Measurements from ENCODE around the gene CRK. TPM values are rescaled to one million over a fixed set of nuclear protein-coding genes. Genes with fewer than 3 reads are reported as not detected.

The CRK gene
- total RNA-seq, 1 donor from 2014 or later = 83.5 TPM

GRCh38 chr17:1442187-1442586 lies 13.8 kb downstream of the CRK start:
- H3K4me2 ChIP-seq (ENCODE audit: low read length) = no peak overlapping the region
- no peak overlapping the region for H3K27ac Mint-ChIP-seq (ENCODE audit: unreplicated experiment)
- H3K9ac ChIP-seq (ENCODE audit: low read length) = no peak overlapping the region
- FAIRE-seq (no peak), DNase-seq (ENCODE audit: low read depth) (no peak)
- peaks cover 25% of the 10 kb centered on the region for H3K4me1 Mint-ChIP-seq (ENCODE audit: low read depth, unreplicated experiment)
- peaks cover 2% of the 10 kb centered on the region for H3K36me3 ChIP-seq (ENCODE audit: insufficient read depth, low read length)
- no peak for TF ChIP-seq EZH2 (IDR thresholded peaks at IDR 0.05; ENCODE audit: insufficient read depth, low read length)
- TF ChIP-seq, protein P1, sequence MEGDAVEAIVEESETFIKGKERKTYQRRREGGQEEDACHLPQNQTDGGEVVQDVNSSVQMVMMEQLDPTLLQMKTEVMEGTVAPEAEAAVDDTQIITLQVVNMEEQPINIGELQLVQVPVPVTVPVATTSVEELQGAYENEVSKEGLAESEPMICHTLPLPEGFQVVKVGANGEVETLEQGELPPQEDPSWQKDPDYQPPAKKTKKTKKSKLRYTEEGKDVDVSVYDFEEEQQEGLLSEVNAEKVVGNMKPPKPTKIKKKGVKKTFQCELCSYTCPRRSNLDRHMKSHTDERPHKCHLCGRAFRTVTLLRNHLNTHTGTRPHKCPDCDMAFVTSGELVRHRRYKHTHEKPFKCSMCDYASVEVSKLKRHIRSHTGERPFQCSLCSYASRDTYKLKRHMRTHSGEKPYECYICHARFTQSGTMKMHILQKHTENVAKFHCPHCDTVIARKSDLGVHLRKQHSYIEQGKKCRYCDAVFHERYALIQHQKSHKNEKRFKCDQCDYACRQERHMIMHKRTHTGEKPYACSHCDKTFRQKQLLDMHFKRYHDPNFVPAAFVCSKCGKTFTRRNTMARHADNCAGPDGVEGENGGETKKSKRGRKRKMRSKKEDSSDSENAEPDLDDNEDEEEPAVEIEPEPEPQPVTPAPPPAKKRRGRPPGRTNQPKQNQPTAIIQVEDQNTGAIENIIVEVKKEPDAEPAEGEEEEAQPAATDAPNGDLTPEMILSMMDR (IDR thresholded peaks at IDR 0.05; ENCODE audit: insufficient read depth, low read depth, low read length) = no peak
- H3K79me2 ChIP-seq (ENCODE audit: insufficient read depth, low read length) = peaks cover 94% of the 10 kb centered on the region
- H4K20me1 ChIP-seq (ENCODE audit: insufficient read depth, low read length) = peaks cover 73% of the 10 kb centered on the region
- H3K4me3 Mint-ChIP-seq (ENCODE audit: unreplicated experiment) = no peak overlapping the region
- no peaks in the 10 kb centered on the region for H3K27me3 ChIP-seq (ENCODE audit: insufficient read depth, low read length)
- H3K27me3 Mint-ChIP-seq (ENCODE audit: low read depth, unreplicated experiment) = no peaks in the 10 kb centered on the region
- no peak overlapping the region for H3K27ac ChIP-seq (ENCODE audit: low read depth, low read length)
- H3K9me3 Mint-ChIP-seq (ENCODE audit: unreplicated experiment) = no peaks in the 10 kb centered on the region
- H3K36me3 Mint-ChIP-seq (ENCODE audit: low read depth, unreplicated experiment) = peaks cover 10% of the 10 kb centered on the region
- no peak overlapping the region for H3K4me3 ChIP-seq (ENCODE audit: insufficient read depth, low read depth, low read length)
- no peaks in the 10 kb centered on the region for H3K9me3 ChIP-seq (ENCODE audit: insufficient read depth, low read depth, low read length)
- peaks cover 16% of the 10 kb centered on the region for H3K4me1 ChIP-seq (ENCODE audit: insufficient read depth, low read length)
- H2AFZ ChIP-seq (ENCODE audit: low read depth, low read length) = no peak overlapping the region

GRCh38 chr17:1440921-1441320 lies 15.1 kb downstream of the CRK start:
- FAIRE-seq (no peak), DNase-seq (ENCODE audit: low read depth) (no peak)
- Histone ChIP-seq H3K4me3 (ENCODE audit: insufficient read depth, low read depth, low read length) (no peak overlapping the region), H4K20me1 (ENCODE audit: insufficient read depth, low read length) (peaks cover 74% of the 10 kb centered on the region), H3K36me3 (ENCODE audit: insufficient read depth, low read length) (peaks cover 14% of the 10 kb centered on the region), H3K9ac (ENCODE audit: low read length) (no peak overlapping the region), H2AFZ (ENCODE audit: low read depth, low read length) (no peak overlapping the region), H3K4me2 (ENCODE audit: low read length) (no peak overlapping the region), H3K9me3 (ENCODE audit: insufficient read depth, low read depth, low read length) (no peaks in the 10 kb centered on the region), H3K27ac (ENCODE audit: low read depth, low read length) (no peak overlapping the region), H3K4me1 (ENCODE audit: insufficient read depth, low read length) (peaks cover 16% of the 10 kb centered on the region), H3K79me2 (ENCODE audit: insufficient read depth, low read length) (peaks cover 94% of the 10 kb centered on the region), H3K27me3 (ENCODE audit: insufficient read depth, low read length) (no peaks in the 10 kb centered on the region)
- peaks cover 13% of the 10 kb centered on the region for H3K36me3 Mint-ChIP-seq (ENCODE audit: low read depth, unreplicated experiment)
- TF ChIP-seq, protein P1 (IDR thresholded peaks at IDR 0.05; ENCODE audit: insufficient read depth, low read depth, low read length) = no peak
- no peak for TF ChIP-seq EZH2 (IDR thresholded peaks at IDR 0.05; ENCODE audit: insufficient read depth, low read length)
- H3K27ac Mint-ChIP-seq (ENCODE audit: unreplicated experiment) = no peak overlapping the region
- peaks cover 16% of the 10 kb centered on the region for H3K4me1 Mint-ChIP-seq (ENCODE audit: low read depth, unreplicated experiment)
- no peaks in the 10 kb centered on the region for H3K9me3 Mint-ChIP-seq (ENCODE audit: unreplicated experiment)
- no peak overlapping the region for H3K4me3 Mint-ChIP-seq (ENCODE audit: unreplicated experiment)
- no peaks in the 10 kb centered on the region for H3K27me3 Mint-ChIP-seq (ENCODE audit: low read depth, unreplicated experiment)

DNA sequence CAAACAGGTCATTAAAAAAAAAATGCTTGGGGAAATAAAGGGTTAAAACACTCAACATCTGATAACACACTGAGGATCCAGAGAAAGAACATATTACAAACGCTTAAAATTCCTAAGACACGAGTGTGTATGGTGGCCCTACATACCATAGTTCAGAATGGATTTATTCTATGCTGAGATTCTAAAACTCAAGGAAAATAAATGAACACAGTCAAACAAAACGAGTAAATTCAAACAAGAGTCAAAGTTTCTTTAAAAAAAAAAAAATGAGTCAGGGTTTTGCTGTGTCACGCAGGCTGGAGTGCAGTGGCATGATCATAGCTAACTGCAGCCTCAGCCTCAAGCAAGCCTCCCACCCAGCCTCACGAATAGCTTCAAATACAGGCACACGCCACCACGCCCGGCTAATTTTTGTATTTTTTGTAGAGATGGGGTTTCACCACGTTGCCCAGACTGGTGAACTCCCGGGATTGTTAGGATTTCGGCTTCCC lies 17.4 kb downstream of the CRK start:
- peak; percentile 61 for DNase-seq (ENCODE audit: low read depth)
- H3K36me3 ChIP-seq (ENCODE audit: insufficient read depth, low read length) = peaks cover 28% of the 10 kb centered on the region
- Mint-ChIP-seq H3K36me3 (ENCODE audit: low read depth, unreplicated experiment) (peaks cover 15% of the 10 kb centered on the region), H3K9me3 (ENCODE audit: unreplicated experiment) (no peaks in the 10 kb centered on the region), H3K4me3 (ENCODE audit: unreplicated experiment) (peak overlapping the region; percentile 72), H3K27ac (ENCODE audit: unreplicated experiment) (peak overlapping the region; percentile 94), H3K27me3 (ENCODE audit: low read depth, unreplicated experiment) (no peaks in the 10 kb centered on the region), H3K4me1 (ENCODE audit: low read depth, unreplicated experiment) (peaks cover 24% of the 10 kb centered on the region)
- no peak overlapping the region for H2AFZ ChIP-seq (ENCODE audit: low read depth, low read length)
- peaks cover 96% of the 10 kb centered on the region for H3K79me2 ChIP-seq (ENCODE audit: insufficient read depth, low read length)
- FAIRE-seq = no peak
- H3K27ac ChIP-seq (ENCODE audit: low read depth, low read length) = peak overlapping the region; percentile 77
- peaks cover 78% of the 10 kb centered on the region for H4K20me1 ChIP-seq (ENCODE audit: insufficient read depth, low read length)
- H3K4me1 ChIP-seq (ENCODE audit: insufficient read depth, low read length) = peaks cover 16% of the 10 kb centered on the region
- H3K27me3 ChIP-seq (ENCODE audit: insufficient read depth, low read length) = no peaks in the 10 kb centered on the region
- peak overlapping the region; percentile 50 for H3K4me2 ChIP-seq (ENCODE audit: low read length)
- H3K4me3 ChIP-seq (ENCODE audit: insufficient read depth, low read depth, low read length) = no peak overlapping the region
- no peak for TF ChIP-seq EZH2 (IDR thresholded peaks at IDR 0.05; ENCODE audit: insufficient read depth, low read length)
- TF ChIP-seq, protein P1 (IDR thresholded peaks at IDR 0.05; ENCODE audit: insufficient read depth, low read depth, low read length) = no peak
- H3K9ac ChIP-seq (ENCODE audit: low read length) = peak overlapping the region; percentile 29
- H3K9me3 ChIP-seq (ENCODE audit: insufficient read depth, low read depth, low read length) = no peaks in the 10 kb centered on the region

Measured in astrocyte (in vitro differentiated cells and primary cell).